AG04449 (cell line): ENCODE data around the gene HSPB8.
"Not testable (repeated sequence)": the region's sequence is repeated elsewhere in the genome, so short reads cannot be mapped to it uniquely, and the experiment has no call there.

Source experiments
- CTCF ChIA-PET: fragments of 350-600 bp; formaldehyde crosslinking; extraction: SDS; loops from one replicate; lab custom pipeline; 2021; ENCODE audit warnings: antibody characterized with exemption; lab: Yijun Ruan, JAX
- POLR2A ChIA-PET: fragments of 400-600, 350-600 bp; formaldehyde crosslinking; extraction: SDS; loops from one replicate; lab custom pipeline; 2020; ENCODE audit warnings: antibody characterized with exemption, inconsistent platforms; lab: Yijun Ruan, JAX
- DNase-seq: peaks from one replicate; pipeline ENCODE4 v3.0.0-alpha.2; 2010; ENCODE audit warnings: low read depth, low spot score
- H3K4me3 ChIP-seq: 2 replicates; pipeline ENCODE4 v1.5.1; 2011; ENCODE audit warnings: low read depth, mild to moderate bottlenecking, control low read depth, low read length
- CTCF ChIP-seq: IDR thresholded peaks from one replicate; pipeline ENCODE4 v1.5.1; 2011; ENCODE audit warnings: mild to moderate bottlenecking, moderate library complexity, low read length, control low read depth, inconsistent platforms; ENCODE audit not compliant: insufficient read depth; ENCODE audit errors: missing control alignments

The HSPB8 gene

GRCh38 chr12:119207063-119207560 lies 28.4 kb downstream of the HSPB8 start:
- ChIA-PET CTCF (no interaction called here), POLR2A (no interaction called here)
- H3K4me3 ChIP-seq = no peak overlapping the region
- no peak for TF ChIP-seq CTCF
- DNase-seq = no peak

DNA sequence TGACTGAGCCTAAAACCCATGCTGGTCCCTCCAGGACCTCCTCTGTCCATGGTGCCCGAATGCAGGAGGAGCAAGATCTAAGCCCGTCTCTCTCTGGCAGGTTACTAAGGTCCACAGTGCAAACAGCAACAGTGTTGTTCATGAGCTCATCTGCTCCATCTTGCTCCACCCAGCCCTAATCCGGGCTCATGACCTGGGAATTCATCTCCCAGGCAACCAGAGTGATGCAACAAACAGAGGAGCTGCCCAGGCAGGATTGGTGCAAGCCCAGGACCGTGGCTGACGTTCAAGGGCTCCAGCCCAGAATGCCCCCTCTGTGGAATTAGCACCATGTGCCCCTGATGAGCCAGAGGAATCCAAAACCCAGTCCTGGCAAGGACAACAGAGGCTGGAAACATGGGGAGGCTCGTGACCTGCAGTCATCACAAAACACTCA lies 29.9 kb downstream of the HSPB8 start:
- no peak for TF ChIP-seq CTCF
- no peak for DNase-seq

GRCh38 chr12:119211884-119212283 lies 33.2 kb downstream of the HSPB8 start:
- H3K4me3 ChIP-seq = no peak overlapping the region
- no peak for DNase-seq
- ChIA-PET POLR2A (no interaction called here), CTCF (no interaction called here)
- no peak for TF ChIP-seq CTCF

More for the DNA sequence above, 29.9 kb downstream of the HSPB8 start:
- ChIA-PET CTCF (no interaction called here), POLR2A (no interaction called here)
- no peak overlapping the region for H3K4me3 ChIP-seq

DNA sequence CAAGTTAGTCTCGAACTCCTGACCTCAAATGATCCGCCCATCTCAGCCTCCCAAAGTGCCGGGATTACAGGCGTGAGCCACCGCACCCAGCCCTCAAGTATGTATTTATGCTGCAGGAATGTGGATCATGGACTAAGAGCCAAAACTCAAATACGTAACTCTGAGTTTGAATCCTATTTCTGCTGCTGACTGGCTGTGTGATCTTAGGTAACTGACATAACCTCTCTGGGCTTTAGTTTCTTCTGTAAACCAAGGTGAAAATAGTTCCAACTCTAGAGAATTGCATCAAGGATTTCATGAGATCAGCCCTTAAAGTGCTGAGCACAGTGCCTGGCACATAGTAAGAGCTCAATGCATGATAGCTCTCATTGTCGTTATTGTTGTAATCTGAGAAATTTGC lies 37.4 kb downstream of the HSPB8 start:
- CTCF ChIA-PET = no interaction called here
- DNase-seq = no peak
- H3K4me3 ChIP-seq = no peak overlapping the region
- POLR2A ChIA-PET = no interaction called here
- TF ChIP-seq CTCF = no peak

DNA sequence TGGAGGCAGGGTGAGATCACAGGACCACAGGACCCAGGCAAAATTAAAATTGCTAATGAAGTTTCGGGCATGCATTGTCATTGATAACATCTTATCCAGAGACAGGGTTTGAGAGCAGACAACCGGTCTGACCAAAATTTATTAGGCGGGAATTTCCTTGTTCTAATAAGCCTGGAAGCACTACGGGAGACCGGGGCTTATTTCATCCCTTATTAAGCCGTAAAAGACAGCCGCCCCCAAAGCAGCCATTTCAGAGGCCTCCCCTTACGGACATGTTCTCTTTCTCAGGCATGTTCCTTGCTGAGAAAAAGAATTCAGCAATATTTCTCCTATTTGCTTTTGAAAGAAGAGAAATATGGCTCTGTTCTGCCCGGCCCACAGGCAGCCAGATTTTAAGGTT lies 40.1 kb downstream of the HSPB8 start:
- DNase-seq, POLR2A ChIA-PET, H3K4me3 ChIP-seq, CTCF ChIA-PET: not testable (repeated sequence)

GRCh38 chr12:119222222-119222951 lies 43.7 kb downstream of the HSPB8 start:
- DNase-seq = no peak
- TF ChIP-seq CTCF = no peak
- H3K4me3 ChIP-seq = no peak overlapping the region
- ChIA-PET POLR2A (no interaction called here), CTCF (no interaction called here)

GRCh38 chr12:119225454-119225853 lies 46.7 kb downstream of the HSPB8 start:
- ChIA-PET CTCF (no interaction called here), POLR2A (no interaction called here)
- no peak for DNase-seq
- H3K4me3 ChIP-seq = no peak overlapping the region
- TF ChIP-seq CTCF = no peak
